HepG2 (cell line): Measurements from ENCODE around the gene C1QTNF1. TPM values are rescaled to one million over a fixed set of nuclear protein-coding genes. Genes with fewer than 3 reads are reported as not detected.

Source experiments
- PAX8 ChIP-seq: sonication (generic); formaldehyde crosslinking; IDR thresholded peaks from 2 replicates; pipeline ENCODE4 v1.8.0; 2022; ENCODE audit warnings: mild to moderate bottlenecking, missing genetic modification reagents, borderline replicate concordance
- PHF20 ChIP-seq: sonication (generic); formaldehyde crosslinking; IDR thresholded peaks from 2 replicates; pipeline ENCODE4 v1.5.0; 2020; ENCODE audit warnings: mild to moderate bottlenecking, missing genetic modification reagents
- ZNF790 ChIP-seq: sonication (generic); formaldehyde crosslinking; IDR thresholded peaks from 2 replicates; pipeline ENCODE4 v1.8.0; 2022; ENCODE audit warnings: missing genetic modification reagents, mild to moderate bottlenecking, borderline replicate concordance
- polyA plus RNA-seq, 8 experiments: library from polyadenylated mRNA; depleted of rRNA in 3 of 8; stranded (reverse) in 7 of 8; unstranded in 1 of 8; fragments of >200 nt; fragmentation: Illumina TruSeq in 4 of 8; extraction: Trizol in 4 of 8; gene quantifications; 2 replicates each; pipeline versions ENCODE4 v1.2.1 to v1.2.3, GENCODE V29; 2011 to 2016; ENCODE audit warnings: low read depth in 4 of 8, missing spikeins in 1 of 8, mixed read lengths in 1 of 8; ENCODE audit not compliant: insufficient read depth in 1 of 8
- total RNA-seq, 5 experiments: library from RNA; depleted of rRNA; stranded (reverse); fragments of >200 nt; fragmentation: Illumina TruSeq; extraction: Trizol; gene quantifications; 2 replicates each; pipeline ENCODE4 v1.2.3, GENCODE V29; 2016; ENCODE audit warnings: low read depth in 1 of 5
- TF ChIP-seq, protein P1 (sequence below): sonication (generic); formaldehyde crosslinking; IDR thresholded peaks from 2 replicates; pipeline ENCODE4 v1.9.0; 2021; ENCODE audit warnings: missing genetic modification reagents, mild to moderate bottlenecking, borderline replicate concordance
- TF ChIP-seq, protein P2 (sequence below): sonication (generic); formaldehyde crosslinking; IDR thresholded peaks from 2 replicates; pipeline ENCODE4; 2020; ENCODE audit warnings: missing genetic modification reagents, mild to moderate bottlenecking, borderline replicate concordance

Gene C1QTNF1
- total and polyA plus RNA-seq, 2 of the 13 experiments (the other 11 are each of a cell fraction or from before 2014, with no cell fraction given) = 0.18 to 0.86 TPM

DNA sequence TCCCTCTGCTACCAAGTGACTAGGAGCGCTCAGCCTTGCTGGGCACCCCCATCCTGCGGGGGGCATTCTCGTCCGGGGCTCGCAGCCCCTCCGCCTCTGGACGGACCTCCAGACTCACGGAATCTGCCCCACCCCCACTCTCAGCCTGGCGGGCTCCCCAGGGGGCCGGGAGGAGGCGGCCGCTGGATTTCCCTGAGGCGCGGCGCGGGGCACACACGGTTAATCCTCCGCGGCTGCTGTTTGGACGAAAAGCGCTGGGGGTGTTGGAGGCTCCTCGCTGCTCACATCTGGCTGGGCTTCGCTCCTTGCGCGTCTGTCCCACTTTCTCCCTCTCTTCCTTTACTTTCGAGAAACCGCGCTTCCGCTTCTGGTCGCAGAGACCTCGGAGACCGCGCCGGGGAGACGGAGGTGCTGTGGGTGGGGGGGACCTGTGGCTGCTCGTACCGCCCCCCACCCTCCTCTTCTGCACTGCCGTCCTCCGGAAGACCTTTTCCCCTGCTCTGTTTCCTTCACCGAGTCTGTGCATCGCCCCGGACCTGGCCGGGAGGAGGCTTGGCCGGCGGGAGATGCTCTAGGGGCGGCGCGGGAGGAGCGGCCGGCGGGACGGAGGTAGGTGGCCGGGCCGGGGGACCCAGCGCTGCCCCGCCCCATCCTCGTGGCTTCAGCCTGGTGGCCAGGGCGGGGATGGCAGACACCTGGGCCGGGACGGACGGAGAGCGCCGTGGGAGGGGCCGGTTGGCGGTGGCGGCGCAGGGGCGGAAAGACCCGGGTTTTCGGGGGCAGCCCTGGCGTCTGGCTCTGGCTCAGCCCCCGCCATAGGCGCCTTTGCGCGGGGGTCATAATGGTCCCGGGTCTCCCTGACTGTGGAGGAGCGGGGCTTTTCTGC, at the start of gene C1QTNF1 (continued):
- TF ChIP-seq, protein P1, sequence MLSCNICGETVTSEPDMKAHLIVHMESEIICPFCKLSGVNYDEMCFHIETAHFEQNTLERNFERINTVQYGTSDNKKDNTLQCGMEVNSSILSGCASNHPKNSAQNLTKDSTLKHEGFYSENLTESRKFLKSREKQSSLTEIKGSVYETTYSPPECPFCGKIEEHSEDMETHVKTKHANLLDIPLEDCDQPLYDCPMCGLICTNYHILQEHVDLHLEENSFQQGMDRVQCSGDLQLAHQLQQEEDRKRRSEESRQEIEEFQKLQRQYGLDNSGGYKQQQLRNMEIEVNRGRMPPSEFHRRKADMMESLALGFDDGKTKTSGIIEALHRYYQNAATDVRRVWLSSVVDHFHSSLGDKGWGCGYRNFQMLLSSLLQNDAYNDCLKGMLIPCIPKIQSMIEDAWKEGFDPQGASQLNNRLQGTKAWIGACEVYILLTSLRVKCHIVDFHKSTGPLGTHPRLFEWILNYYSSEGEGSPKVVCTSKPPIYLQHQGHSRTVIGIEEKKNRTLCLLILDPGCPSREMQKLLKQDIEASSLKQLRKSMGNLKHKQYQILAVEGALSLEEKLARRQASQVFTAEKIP = no peak
- TF ChIP-seq, protein P2, sequence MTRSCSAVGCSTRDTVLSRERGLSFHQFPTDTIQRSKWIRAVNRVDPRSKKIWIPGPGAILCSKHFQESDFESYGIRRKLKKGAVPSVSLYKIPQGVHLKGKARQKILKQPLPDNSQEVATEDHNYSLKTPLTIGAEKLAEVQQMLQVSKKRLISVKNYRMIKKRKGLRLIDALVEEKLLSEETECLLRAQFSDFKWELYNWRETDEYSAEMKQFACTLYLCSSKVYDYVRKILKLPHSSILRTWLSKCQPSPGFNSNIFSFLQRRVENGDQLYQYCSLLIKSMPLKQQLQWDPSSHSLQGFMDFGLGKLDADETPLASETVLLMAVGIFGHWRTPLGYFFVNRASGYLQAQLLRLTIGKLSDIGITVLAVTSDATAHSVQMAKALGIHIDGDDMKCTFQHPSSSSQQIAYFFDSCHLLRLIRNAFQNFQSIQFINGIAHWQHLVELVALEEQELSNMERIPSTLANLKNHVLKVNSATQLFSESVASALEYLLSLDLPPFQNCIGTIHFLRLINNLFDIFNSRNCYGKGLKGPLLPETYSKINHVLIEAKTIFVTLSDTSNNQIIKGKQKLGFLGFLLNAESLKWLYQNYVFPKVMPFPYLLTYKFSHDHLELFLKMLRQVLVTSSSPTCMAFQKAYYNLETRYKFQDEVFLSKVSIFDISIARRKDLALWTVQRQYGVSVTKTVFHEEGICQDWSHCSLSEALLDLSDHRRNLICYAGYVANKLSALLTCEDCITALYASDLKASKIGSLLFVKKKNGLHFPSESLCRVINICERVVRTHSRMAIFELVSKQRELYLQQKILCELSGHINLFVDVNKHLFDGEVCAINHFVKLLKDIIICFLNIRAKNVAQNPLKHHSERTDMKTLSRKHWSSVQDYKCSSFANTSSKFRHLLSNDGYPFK (CRISPR knock-in tag) = no peak
- no peak for TF ChIP-seq PAX8 (CRISPR knock-in tag)
- TF ChIP-seq PHF20 (CRISPR knock-in tag) = no peak
- no peak for TF ChIP-seq ZNF790 (CRISPR knock-in tag)
- TF ChIP-seq, all 625 proteins: peak for 37
